ENCODE data around the gene TBCK. TPM values are rescaled to one million over a fixed set of nuclear protein-coding genes. Genes with fewer than 3 reads are reported as not detected.

Gene TBCK
- total and polyA plus RNA-seq, 2 of the 8 experiments (the other 6 are each of a cell fraction or from before 2014, with no cell fraction given) = 10.2 to 18.7 TPM

DNA sequence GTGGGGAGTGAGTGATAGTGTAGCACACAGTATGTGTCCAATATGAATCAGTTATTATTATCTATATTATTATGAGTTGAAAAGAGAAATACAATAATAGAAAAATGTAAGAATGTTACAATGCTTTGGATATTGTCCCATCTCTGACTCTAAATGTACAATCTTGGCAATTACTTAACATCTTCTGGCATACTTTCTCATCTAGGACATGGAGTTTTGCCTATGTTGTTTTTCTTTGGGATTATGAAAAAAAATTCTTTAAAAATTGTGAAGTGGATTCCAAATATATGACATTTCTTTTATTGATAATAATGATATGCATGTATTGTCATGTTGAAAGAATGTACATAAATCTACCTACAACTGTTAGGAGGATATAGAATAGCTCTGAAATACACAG, 84.1 kb downstream of the TBCK start:
- CTCF ChIA-PET (ENCODE audit: partially characterized antibody) = no interaction called here
- H3K4me2 ChIP-seq (ENCODE audit: insufficient read depth in 1 of 2, low read depth in 2 of 2, low read length in 2 of 2) = no peak overlapping the region
- no peak overlapping the region for H3K14ac ChIP-seq (ENCODE audit: insufficient read length)
- no peaks in the 10 kb centered on the region for H3K9me3 ChIP-seq (ENCODE audit: insufficient read depth in 2 of 2, low read depth in 1 of 2, low read length in 1 of 2)
- no peak overlapping the region for H3K9ac ChIP-seq (replicated peaks in 1 of 4; ENCODE audit: extremely low read depth in 1 of 4, low read depth in 3 of 4, low read length in 3 of 4)
- FAIRE-seq = no peak
- no peaks in the 10 kb centered on the region for H3K23me2 ChIP-seq (ENCODE audit: low read depth, low read length)
- no peak overlapping the region for H3K27ac ChIP-seq (ENCODE audit: low read depth, low read length)
- no peak overlapping the region for H4K91ac ChIP-seq (replicated peaks; ENCODE audit: insufficient read length, low read length)
- no peak overlapping the region for H2BK20ac ChIP-seq (ENCODE audit: low read length)
- peaks cover 0 to 13% (median 0%) of the 10 kb centered on the region in 4 experiments; a peak in 2 of 8 replicates for H3K36me3 ChIP-seq (ENCODE audit: control insufficient read depth in 2 of 4, insufficient read depth in 4 of 4, low read length in 3 of 4)
- no peak overlapping the region for H4K5ac ChIP-seq (ENCODE audit: insufficient read length, low read depth, low read length)
- no peak overlapping the region for H2BK120ac ChIP-seq (replicated peaks; ENCODE audit: low read depth, low read length)
- TF ChIP-seq CBX8 (IDR thresholded peaks at IDR 0.05; ENCODE audit: borderline replicate concordance, low read depth, low read length) (no peak), TBP (IDR thresholded peaks at IDR 0.05; ENCODE audit: low read depth, low read length) (no peak), SRF (IDR thresholded peaks at IDR 0.05; ENCODE audit: low read depth, low read length) (no peak), RXRA (IDR thresholded peaks at IDR 0.05; ENCODE audit: insufficient read depth, low read depth, low read length) (no peak), MAFK (IDR thresholded peaks at IDR 0.05; ENCODE audit: low read depth, low read length) (no peak), CREB1 (IDR thresholded peaks at IDR 0.05) (no peak), TAF1 (IDR thresholded peaks at IDR 0.05; ENCODE audit: low read depth, low read length) (no peak), EGR1 (IDR thresholded peaks at IDR 0.05; ENCODE audit: borderline replicate concordance, low read depth, low read length) (no peak), BCL11A (IDR thresholded peaks at IDR 0.05; ENCODE audit: low read depth in 2 of 2, low read length in 2 of 2) (no peak), BRCA1 (IDR thresholded peaks at IDR 0.05; ENCODE audit: low read depth, low read length) (no peak)
- POLR2A ChIA-PET (ENCODE audit: partially characterized antibody) = no interaction called here
- no peak overlapping the region for H2AFZ ChIP-seq (ENCODE audit: low read length)
- no peak for DNase-seq (ENCODE audit: low read depth in 1 of 2, low spot score in 2 of 2)
- no peak overlapping the region for H3K23ac ChIP-seq (ENCODE audit: insufficient read length)
- H3K79me2 ChIP-seq (ENCODE audit: control insufficient read depth in 1 of 2, insufficient read depth in 2 of 2, low read length in 2 of 2) = no peaks in the 10 kb centered on the region
- H3K27me3 ChIP-seq (replicated peaks in 1 of 4; ENCODE audit: control insufficient read depth in 3 of 4, extremely low read depth in 1 of 4, insufficient read depth in 3 of 4, low read length in 3 of 4) = no peaks in the 10 kb centered on the region
- no peak overlapping the region for H3K56ac ChIP-seq (replicated peaks; ENCODE audit: insufficient read length, low read depth, low read length)
- no peak overlapping the region for H3K4ac ChIP-seq (replicated peaks; ENCODE audit: insufficient read length, low read depth, low read length)
- no peak overlapping the region for H2AK5ac ChIP-seq (ENCODE audit: low read depth, low read length)
- H4K8ac ChIP-seq (ENCODE audit: extremely low read depth, insufficient read depth, low read length) = no peak overlapping the region
- no peaks in the 10 kb centered on the region for H4K20me1 ChIP-seq (replicated peaks in 1 of 2; ENCODE audit: control insufficient read depth in 1 of 2, insufficient read depth in 2 of 2, low read length in 2 of 2)
- H2BK12ac ChIP-seq (ENCODE audit: low read depth, low read length) = no peak overlapping the region
- H3K4me1 ChIP-seq (replicated peaks in 1 of 4; ENCODE audit: control insufficient read depth in 3 of 4, insufficient read depth in 4 of 4, low read length in 3 of 4) = no peaks in the 10 kb centered on the region
- no peak overlapping the region for H3K4me3 ChIP-seq (ENCODE audit: extremely low read depth in 1 of 4, insufficient read depth in 2 of 4, low read depth in 3 of 4, low read length in 4 of 4)
- H2BK15ac ChIP-seq (ENCODE audit: low read length) = no peak overlapping the region
- H3K79me1 ChIP-seq (ENCODE audit: low read depth, low read length) = no peaks in the 10 kb centered on the region
- no peak overlapping the region for H2BK5ac ChIP-seq (ENCODE audit: low read depth, low read length)
- H3K18ac ChIP-seq (ENCODE audit: extremely low read depth, low read length) = no peak overlapping the region
